ENCODE data around the gene DPP4.

DPP4 gene

GRCh38 chr2:161947406-161947805 is 126.6 kb downstream of the DPP4 start:
- H3K4me3 ChIP-seq (ENCODE audit: low read depth in 1 of 2, low read length in 1 of 2): no peak overlapping the region
- TF ChIP-seq CTCF (IDR thresholded peaks at IDR 0.05): no peak
- H3K27me3 ChIP-seq: peaks cover 4% of the 10 kb centered on the region
- H3K27ac ChIP-seq: no peak overlapping the region
- no peaks in the 10 kb centered on the region for H3K36me3 ChIP-seq
- no peaks in the 10 kb centered on the region for H3K9me3 ChIP-seq
- no peaks in the 10 kb centered on the region for H3K4me1 ChIP-seq (ENCODE audit: control insufficient read depth in 1 of 2, insufficient read depth in 1 of 2, low read depth in 1 of 2, low read length in 1 of 2)

GRCh38 chr2:161946489-161947107 is 127.4 kb downstream of the DPP4 start:
- Histone ChIP-seq H3K27ac (no peak overlapping the region), H3K9me3 (no peaks in the 10 kb centered on the region), H3K36me3 (no peaks in the 10 kb centered on the region), H3K27me3 (peaks cover 4% of the 10 kb centered on the region), H3K4me1 (ENCODE audit: control insufficient read depth in 1 of 2, insufficient read depth in 1 of 2, low read depth in 1 of 2, low read length in 1 of 2) (no peaks in the 10 kb centered on the region), H3K4me3 (ENCODE audit: low read depth in 1 of 2, low read length in 1 of 2) (no peak overlapping the region)
- TF ChIP-seq CTCF (IDR thresholded peaks at IDR 0.05): no peak

GRCh38 chr2:161943011-161943410 is 131.0 kb downstream of the DPP4 start:
- Histone ChIP-seq H3K36me3 (no peaks in the 10 kb centered on the region), H3K27me3 (peaks cover 4% of the 10 kb centered on the region), H3K4me1 (ENCODE audit: control insufficient read depth in 1 of 2, insufficient read depth in 1 of 2, low read depth in 1 of 2, low read length in 1 of 2) (no peaks in the 10 kb centered on the region), H3K27ac (no peak overlapping the region), H3K9me3 (no peaks in the 10 kb centered on the region), H3K4me3 (ENCODE audit: low read depth in 1 of 2, low read length in 1 of 2) (no peak overlapping the region)
- TF ChIP-seq CTCF (IDR thresholded peaks at IDR 0.05): no peak

All from neutrophil (primary cell).